H1 (cell line): Measurements from ENCODE around the gene GLMP. TPM values are rescaled to one million over a fixed set of nuclear protein-coding genes. Genes with fewer than 3 reads are reported as not detected.

ENCODE experiments used
- CTCF ChIA-PET: fragments of 300-600 bp; sonication (Branson Sonifier 250); formaldehyde crosslinking; loops from one replicate; lab custom pipeline; 2021; ENCODE audit not compliant: partially characterized antibody; lab: Charles Lee
- POLR2A ChIA-PET: fragments of 300-600 bp; sonication (Branson Sonifier 250); formaldehyde crosslinking; loops from one replicate; lab custom pipeline; 2021; ENCODE audit warnings: inconsistent platforms; ENCODE audit not compliant: partially characterized antibody; lab: Charles Lee
- DNase-seq, 2 experiments: peaks; one replicate each; pipeline versions ENCODE4 v3.0.0 to v3.0.0-alpha.2; 2010 to 2022; ENCODE audit warnings: low spot score in 2 of 2, low read depth in 1 of 2, mixed read lengths in 1 of 2
- FAIRE-seq: peaks from 2 replicates; lab custom pipeline; 2011; peaks lifted over from hg19 to GRCh38; lab: Jason Lieb, UNC
- H2AFZ ChIP-seq: 2 replicates; pipeline ENCODE4 v1.8.1; 2012; ENCODE audit warnings: low read length, inconsistent platforms
- H2AK5ac ChIP-seq: 2 replicates; pipeline ENCODE4 v1.6.1; 2013; ENCODE audit warnings: low read depth, low read length
- H2BK120ac ChIP-seq: replicated peaks from 2 replicates; pipeline ENCODE3; 2013; ENCODE audit warnings: low read depth, low read length, inconsistent platforms
- H2BK12ac ChIP-seq: 2 replicates; pipeline ENCODE4 v1.6.1; 2013; ENCODE audit warnings: low read depth, low read length
- H2BK15ac ChIP-seq: 2 replicates; pipeline ENCODE4 v1.6.1; 2013; ENCODE audit warnings: low read length
- H2BK20ac ChIP-seq: 2 replicates; pipeline ENCODE4 v1.6.1; 2013; ENCODE audit warnings: low read length
- H2BK5ac ChIP-seq: 2 replicates; pipeline ENCODE4 v1.6.1; 2013; ENCODE audit warnings: low read depth, low read length
- H3K14ac ChIP-seq: 2 replicates; pipeline ENCODE4 v1.6.1; 2013; ENCODE audit warnings: inconsistent platforms; ENCODE audit not compliant: insufficient read length
- H3K18ac ChIP-seq: 2 replicates; pipeline ENCODE4 v1.6.1; 2013; ENCODE audit warnings: low read length; ENCODE audit errors: extremely low read depth
- H3K23ac ChIP-seq: 2 replicates; pipeline ENCODE4 v1.6.1; 2013; ENCODE audit warnings: inconsistent platforms; ENCODE audit not compliant: insufficient read length
- H3K23me2 ChIP-seq: 2 replicates; pipeline ENCODE4 v1.6.1; 2013; ENCODE audit warnings: low read depth, low read length
- H3K27ac ChIP-seq: 2 replicates; pipeline ENCODE4 v1.6.1; 2011; ENCODE audit warnings: low read depth, low read length, inconsistent platforms
- H3K27me3 ChIP-seq, 4 experiments: replicated peaks in 1 of 4; 1 replicate in 1 of 4; 2 replicates in 3 of 4; pipeline versions ENCODE4 v1.6.1 to v1.8.1; 2011 to 2013; ENCODE audit warnings: low read length in 3 of 4, mild to moderate bottlenecking in 3 of 4, inconsistent platforms in 2 of 4, mixed read lengths in 2 of 4, moderate library complexity in 1 of 4; ENCODE audit not compliant: control insufficient read depth in 3 of 4, insufficient read depth in 3 of 4; ENCODE audit errors: extremely low read depth in 1 of 4
- H3K36me3 ChIP-seq, 4 experiments: 2 replicates each; pipeline versions ENCODE4 v1.6.1 to v1.8.1; 2011 to 2013; ENCODE audit warnings: mild to moderate bottlenecking in 4 of 4, low read length in 3 of 4, moderate library complexity in 2 of 4, control low read depth in 1 of 4, inconsistent platforms in 1 of 4; ENCODE audit not compliant: insufficient read depth in 4 of 4, control insufficient read depth in 2 of 4
- H3K4ac ChIP-seq: replicated peaks from 2 replicates; pipeline ENCODE3; 2013; ENCODE audit warnings: low read length, low read depth, mixed read lengths, inconsistent platforms; ENCODE audit not compliant: insufficient read length
- H3K4me1 ChIP-seq, 4 experiments: replicated peaks in 1 of 4; 1 replicate in 1 of 4; 2 replicates in 3 of 4; pipeline versions ENCODE4 v1.6.1 to v1.8.1; 2011 to 2013; ENCODE audit warnings: low read length in 3 of 4, inconsistent platforms in 2 of 4, mixed read lengths in 1 of 4; ENCODE audit not compliant: insufficient read depth in 4 of 4, control insufficient read depth in 3 of 4
- H3K4me2 ChIP-seq, 2 experiments: 2 replicates each; pipeline versions ENCODE4 v1.6.1 to v1.8.1; 2011 to 2013; ENCODE audit warnings: low read depth in 2 of 2, low read length in 2 of 2, control low read depth in 1 of 2, inconsistent platforms in 1 of 2, mild to moderate bottlenecking in 1 of 2; ENCODE audit not compliant: insufficient read depth in 1 of 2
- H3K4me3 ChIP-seq, 4 experiments: fragments of 200-600, 300-600 bp in 1 of 4; sonication (generic), shearing (Covaris generic), sonication (Bioruptor Twin) in 1 of 4; 2 replicates each; pipeline versions ENCODE4 v1.5.1 to v1.8.1; 2011 to 2016; ENCODE audit warnings: low read length in 4 of 4, low read depth in 3 of 4, control low read depth in 2 of 4, inconsistent platforms in 2 of 4, mild to moderate bottlenecking in 2 of 4, mixed read lengths in 1 of 4, moderate library complexity in 1 of 4; ENCODE audit not compliant: insufficient read depth in 2 of 4; ENCODE audit errors: extremely low read depth in 1 of 4
- H3K56ac ChIP-seq: replicated peaks from 2 replicates; pipeline ENCODE3; 2013; ENCODE audit warnings: low read depth, mild to moderate bottlenecking, mixed read lengths, low read length, inconsistent platforms; ENCODE audit not compliant: insufficient read length
- H3K79me1 ChIP-seq: 2 replicates; pipeline ENCODE4 v1.6.1; 2013; ENCODE audit warnings: low read depth, low read length, control low read depth
- H3K79me2 ChIP-seq, 2 experiments: 2 replicates each; pipeline versions ENCODE4 v1.6.1 to v1.8.1; 2012 to 2013; ENCODE audit warnings: low read length in 2 of 2, mild to moderate bottlenecking in 2 of 2, inconsistent platforms in 1 of 2; ENCODE audit not compliant: insufficient read depth in 2 of 2, control insufficient read depth in 1 of 2
- H3K9ac ChIP-seq, 4 experiments: replicated peaks in 1 of 4; 1 replicate in 1 of 4; 2 replicates in 3 of 4; pipeline versions ENCODE4 v1.6.1 to v1.8.1; 2011 to 2013; ENCODE audit warnings: low read depth in 3 of 4, low read length in 3 of 4, control low read depth in 2 of 4, mild to moderate bottlenecking in 2 of 4, moderate library complexity in 2 of 4, inconsistent platforms in 1 of 4; ENCODE audit errors: extremely low read depth in 1 of 4
- H3K9me3 ChIP-seq, 2 experiments: 2 replicates each; pipeline versions ENCODE4 v1.6.1 to v1.8.1; 2012 to 2013; ENCODE audit warnings: mild to moderate bottlenecking in 2 of 2, moderate library complexity in 2 of 2, control low read depth in 1 of 2, inconsistent platforms in 1 of 2, low read depth in 1 of 2, low read length in 1 of 2, mixed read lengths in 1 of 2; ENCODE audit not compliant: insufficient read depth in 2 of 2
- H4K20me1 ChIP-seq, 2 experiments: replicated peaks in 1 of 2; 2 replicates each; pipeline versions ENCODE3 to v1.8.1; 2011 to 2013; ENCODE audit warnings: inconsistent platforms in 2 of 2, low read length in 2 of 2, mild to moderate bottlenecking in 1 of 2; ENCODE audit not compliant: insufficient read depth in 2 of 2, control insufficient read depth in 1 of 2
- H4K5ac ChIP-seq: 2 replicates; pipeline ENCODE4 v1.6.1; 2013; ENCODE audit warnings: low read length, low read depth, mixed read lengths, inconsistent platforms; ENCODE audit not compliant: insufficient read length
- H4K8ac ChIP-seq: 2 replicates; pipeline ENCODE4 v1.8.0; 2013; ENCODE audit warnings: mild to moderate bottlenecking, moderate library complexity, low read length, inconsistent platforms; ENCODE audit not compliant: insufficient read depth; ENCODE audit errors: extremely low read depth
- H4K91ac ChIP-seq: replicated peaks from 2 replicates; pipeline ENCODE3; 2013; ENCODE audit warnings: low read length, mixed read lengths, inconsistent platforms; ENCODE audit not compliant: insufficient read length
- EZH2 ChIP-seq: fragments of 200-600 bp; sonication (generic); IDR thresholded peaks from 2 replicates; pipeline ENCODE4 v1.7.1; 2012; ENCODE audit warnings: low read depth, mild to moderate bottlenecking, moderate library complexity, low read length, inconsistent platforms; ENCODE audit not compliant: severe bottlenecking
- HDAC2 ChIP-seq, 2 experiments: fragments of 300-600 bp in 1 of 2; sonication (generic) in 1 of 2; IDR thresholded peaks; 2 replicates each; pipeline ENCODE4 v1.6.1; 2011 to 2012; ENCODE audit warnings: low read depth in 2 of 2, low read length in 2 of 2, mild to moderate bottlenecking in 2 of 2, moderate library complexity in 2 of 2, borderline replicate concordance in 1 of 2, inconsistent platforms in 1 of 2
- SIRT6 ChIP-seq: IDR thresholded peaks from one replicate; pipeline ENCODE4 v1.7.1; 2012; ENCODE audit warnings: low read length, inconsistent platforms
- SUZ12 ChIP-seq: fragments of 200-600 bp; sonication (generic); IDR thresholded peaks from 2 replicates; pipeline ENCODE4 v1.6.1; 2012; ENCODE audit warnings: mild to moderate bottlenecking, inconsistent platforms, low read length, moderate library complexity, mixed read lengths
- WGBS, 2 experiments: shearing (Covaris generic) in 1 of 2; methylation state at CpG; one replicate each; pipeline versions ENCODE4 v1.1.6 to v1.1.7; 2013 to 2015; ENCODE audit warnings: low lambda C conversion rate in 2 of 2, mixed read lengths in 2 of 2, inconsistent platforms in 1 of 2, low coverage in 1 of 2, missing lambda C conversion rate in 1 of 2; ENCODE audit not compliant: insufficient replicate concordance in 2 of 2, insufficient coverage in 1 of 2, insufficient read length in 1 of 2; ENCODE audit errors: extremely low coverage in 1 of 2, missing lambda C conversion rate in 1 of 2; 5-methylcytosine and 5-hydroxymethylcytosine counted together
- polyA plus RNA-seq, 7 experiments: library from polyadenylated mRNA; depleted of rRNA in 3 of 7; stranded (reverse) in 5 of 7; unstranded in 2 of 7; fragments of >200 nt in 5 of 7; fragments of 200-250 nt in 2 of 7; gene quantifications; 1 replicate in 5 of 7; 2 replicates in 1 of 7; 4 replicates in 1 of 7; pipeline versions ENCODE4 v1.2.1 to v1.2.3, GENCODE V29; 2011 to 2013; ENCODE audit warnings: missing spikeins in 2 of 7, mixed read lengths in 2 of 7
- total RNA-seq: library from RNA; stranded (reverse); fragmentation: NEBNext Ultra II Directional; extraction: Animal tissue kit (Norgen Biotek cat#: 25700); gene quantifications from 2 replicates; pipeline ENCODE4 v1.2.1, GENCODE V29; 2021

GLMP gene
- total and polyA plus RNA-seq, 2 of the 8 experiments (the other 6 are each of a cell fraction or from before 2014, with no cell fraction given) = 48.1 to 59.5 TPM

GRCh38 chr1:156316909-156317308 lies 21.4 kb upstream of the GLMP start:
- Histone ChIP-seq H3K9ac (no peak overlapping the region), H2BK20ac (no peak overlapping the region), H3K4me1 (no peaks in the 10 kb centered on the region), H2AFZ (no peak overlapping the region), H2BK120ac (no peak overlapping the region), H3K9me3 (no peaks in the 10 kb centered on the region), H3K27ac (no peak overlapping the region), H4K91ac (no peak overlapping the region), H4K8ac (no peak overlapping the region), H2BK12ac (no peak overlapping the region), H2AK5ac (no peak overlapping the region), H3K4me3 (no peak overlapping the region), H2BK15ac (no peak overlapping the region), H3K79me2 (no peaks in the 10 kb centered on the region), H3K18ac (no peak overlapping the region), H3K4ac (no peak overlapping the region), H3K4me2 (no peak overlapping the region), H3K23me2 (no peaks in the 10 kb centered on the region), H3K56ac (no peak overlapping the region), H3K14ac (no peak overlapping the region), H2BK5ac (no peak overlapping the region), H4K5ac (no peak overlapping the region), H3K79me1 (no peaks in the 10 kb centered on the region), H3K36me3 (peaks cover 51 to 95% (median 78%) of the 10 kb centered on the region in 4 experiments), H3K23ac (no peak overlapping the region), H3K27me3 (no peaks in the 10 kb centered on the region), H4K20me1 (peaks cover 0 to 4% of the 10 kb centered on the region in 2 experiments)
- 93% methylated on average over 7 of the region's 7 CpGs; no CpG with 5 or more reads in 1 of the 2 experiments for WGBS, 2 experiments
- CTCF ChIA-PET = interaction anchor here (0.6 to 4.0 kb wide), 11 partner anchors 19 to 774 kb away, joined by 3 to 25 read pairs (median 3); partner anchors contain the start of gene SMG5
- TF ChIP-seq EZH2 (no peak), SUZ12 (no peak), HDAC2 (IDR thresholded peaks at IDR 0.05; ENCODE audit: borderline replicate concordance in 1 of 2, low read depth in 2 of 2, low read length in 2 of 2) (no peak), SIRT6 (no peak)
- no peak for FAIRE-seq
- POLR2A ChIA-PET = interaction anchor here (0.9 to 3.9 kb wide), 7 partner anchors 9 to 57 kb away, joined by 3 to 16 read pairs (median 4); no protein-coding TSS in a partner anchor
- no peak for DNase-seq
